H9 (cell line): ENCODE data around the gene ZG16. TPM values are rescaled to one million over a fixed set of nuclear protein-coding genes. Genes with fewer than 3 reads are reported as not detected.

Source experiments
- DNase-seq: peaks from one replicate; pipeline ENCODE4 v3.0.0-alpha.2; 2017
- H2AFZ ChIP-seq: one replicate; pipeline ENCODE4 v1.6.1; 2013; ENCODE audit warnings: mild to moderate bottlenecking, low read length, control low read depth, moderate library complexity
- H2AK5ac ChIP-seq: 2 replicates; pipeline ENCODE4 v1.6.1; 2013; ENCODE audit warnings: low read length, control low read depth, mixed read lengths; ENCODE audit not compliant: insufficient read length
- H2BK120ac ChIP-seq: one replicate; pipeline ENCODE4 v1.6.1; 2013; ENCODE audit warnings: low read depth, mild to moderate bottlenecking, low read length, control low read depth, inconsistent platforms; ENCODE audit not compliant: poor library complexity, severe bottlenecking
- H2BK12ac ChIP-seq: 2 replicates; pipeline ENCODE4 v1.6.1; 2013; ENCODE audit warnings: low read length, control low read depth, mixed read lengths, low read depth; ENCODE audit not compliant: insufficient read length
- H2BK15ac ChIP-seq: 2 replicates; pipeline ENCODE4 v1.6.1; 2013; ENCODE audit warnings: low read depth, low read length, control low read depth
- H2BK20ac ChIP-seq: one replicate; pipeline ENCODE4 v1.6.1; 2013; ENCODE audit warnings: low read depth, mild to moderate bottlenecking, low read length, control low read depth, inconsistent platforms; ENCODE audit not compliant: poor library complexity, severe bottlenecking
- H2BK5ac ChIP-seq: 2 replicates; pipeline ENCODE4 v1.6.1; 2013; ENCODE audit warnings: low read length, control low read depth, mixed read lengths; ENCODE audit not compliant: insufficient read length
- H3K14ac ChIP-seq: 2 replicates; pipeline ENCODE4 v1.6.1; 2013; ENCODE audit warnings: low read length, control low read depth; ENCODE audit not compliant: insufficient read depth
- H3K18ac ChIP-seq: 2 replicates; pipeline ENCODE4 v1.6.1; 2013; ENCODE audit warnings: low read depth, mild to moderate bottlenecking, mixed read lengths, low read length, control low read depth; ENCODE audit not compliant: insufficient read length
- H3K23ac ChIP-seq: 2 replicates; pipeline ENCODE4 v1.6.1; 2013; ENCODE audit warnings: low read length, control low read depth, mixed read lengths, low read depth; ENCODE audit not compliant: insufficient read length
- H3K23me2 ChIP-seq: 2 replicates; pipeline ENCODE4 v1.6.1; 2013; ENCODE audit warnings: low read depth, mild to moderate bottlenecking, mixed read lengths, low read length, control low read depth; ENCODE audit not compliant: insufficient read length, poor library complexity, severe bottlenecking
- H3K27ac ChIP-seq: 2 replicates; pipeline ENCODE4 v1.5.1; 2013; ENCODE audit warnings: low read length, control low read depth, mixed read lengths, low read depth; ENCODE audit not compliant: insufficient read length
- H3K27me3 ChIP-seq: 2 replicates; pipeline ENCODE4 v1.6.1; 2013; ENCODE audit warnings: low read length, control low read depth, inconsistent platforms; ENCODE audit not compliant: insufficient read depth
- H3K4ac ChIP-seq: 2 replicates; pipeline ENCODE4 v1.6.1; 2013; ENCODE audit warnings: low read depth, mild to moderate bottlenecking, control low read depth, inconsistent platforms, low read length, moderate library complexity
- H3K4me1 ChIP-seq: 2 replicates; pipeline ENCODE4 v1.6.1; 2013; ENCODE audit warnings: low read length, control low read depth, inconsistent platforms; ENCODE audit not compliant: insufficient read depth
- H3K4me2 ChIP-seq: 2 replicates; pipeline ENCODE4 v1.6.1; 2013; ENCODE audit warnings: low read length, control low read depth, mixed read lengths; ENCODE audit not compliant: insufficient read length, insufficient read depth
- H3K56ac ChIP-seq: 2 replicates; pipeline ENCODE4 v1.6.1; 2013; ENCODE audit warnings: low read depth, mild to moderate bottlenecking, mixed read lengths, low read length, control low read depth; ENCODE audit not compliant: insufficient read length
- H3K79me1 ChIP-seq: 2 replicates; pipeline ENCODE4 v1.6.1; 2013; ENCODE audit warnings: low read depth, mild to moderate bottlenecking, moderate library complexity, low read length, control low read depth, inconsistent platforms; ENCODE audit not compliant: insufficient read depth, poor library complexity, severe bottlenecking
- H3K79me2 ChIP-seq: 2 replicates; pipeline ENCODE4 v1.6.1; 2013; ENCODE audit warnings: low read length, control low read depth, inconsistent platforms; ENCODE audit not compliant: insufficient read depth
- H3K9ac ChIP-seq: 2 replicates; pipeline ENCODE4 v1.6.1; 2013; ENCODE audit warnings: low read length, control low read depth, mixed read lengths; ENCODE audit not compliant: insufficient read length; ENCODE audit errors: extremely low read depth
- H3K9me3 ChIP-seq: one replicate; pipeline ENCODE4 v1.6.1; 2013; ENCODE audit warnings: low read depth, low read length, inconsistent platforms; ENCODE audit not compliant: control insufficient read depth
- H3T11ph ChIP-seq: one replicate; pipeline ENCODE4 v1.6.1; 2013; ENCODE audit warnings: mild to moderate bottlenecking, low read length, control low read depth, inconsistent platforms
- H4K20me1 ChIP-seq: one replicate; pipeline ENCODE4 v1.6.1; 2013; ENCODE audit not compliant: control insufficient read depth, insufficient read length, insufficient read depth
- H4K5ac ChIP-seq: 2 replicates; pipeline ENCODE4 v1.6.1; 2013; ENCODE audit warnings: low read depth, mild to moderate bottlenecking, mixed read lengths, low read length, control low read depth; ENCODE audit not compliant: insufficient read length
- H4K8ac ChIP-seq: replicated peaks from 2 replicates; pipeline ENCODE4 v1.6.1; 2013; ENCODE audit warnings: low read length, control low read depth, mixed read lengths, low read depth; ENCODE audit not compliant: insufficient read length
- H4K91ac ChIP-seq: 2 replicates; pipeline ENCODE4 v1.6.1; 2013; ENCODE audit warnings: low read depth, mild to moderate bottlenecking, moderate library complexity, mixed read lengths, low read length, control low read depth; ENCODE audit not compliant: insufficient read length
- H3K27ac Mint-ChIP-seq, 3 experiments: 2 replicates in 2 of 3; 3 replicates in 1 of 3; pipeline ENCODE4 v1.8.0; 2020 to 2021; ENCODE audit warnings: mixed read lengths in 3 of 3, mild to moderate bottlenecking in 1 of 3, moderate library complexity in 1 of 3
- H3K27me3 Mint-ChIP-seq: 2 replicates; pipeline ENCODE4 v1.8.0; 2021; ENCODE audit warnings: low read depth, mild to moderate bottlenecking, moderate library complexity, mixed read lengths
- H3K36me3 Mint-ChIP-seq, 3 experiments: 2 replicates in 2 of 3; 3 replicates in 1 of 3; pipeline ENCODE4 v1.8.0; 2020 to 2021; ENCODE audit warnings: low read depth in 3 of 3, mixed read lengths in 3 of 3; ENCODE audit not compliant: insufficient read depth in 1 of 3
- H3K4me1 Mint-ChIP-seq, 2 experiments: 2 replicates each; pipeline ENCODE4 v1.8.0; 2020; ENCODE audit warnings: mixed read lengths in 2 of 2
- H3K4me3 Mint-ChIP-seq, 2 experiments: 2 replicates in 1 of 2; 3 replicates in 1 of 2; pipeline ENCODE4 v1.8.0; 2020 to 2021; ENCODE audit warnings: mild to moderate bottlenecking in 2 of 2, mixed read lengths in 2 of 2, moderate library complexity in 1 of 2
- H3K9me3 Mint-ChIP-seq, 2 experiments: 2 replicates in 1 of 2; 3 replicates in 1 of 2; pipeline ENCODE4 v1.8.0; 2020; ENCODE audit warnings: mild to moderate bottlenecking in 2 of 2, mixed read lengths in 2 of 2, moderate library complexity in 1 of 2
- CTCF ChIP-seq: fragments of 200-600 bp; sonication (generic); conservative IDR thresholded peaks from 3 replicates; pipeline ENCODE4 v1.8.0; 2021; ENCODE audit warnings: antibody characterized with exemption, mild to moderate bottlenecking
- WGBS: extraction: QIAGEN DNeasy Blood & Tissue Kit; methylation state at CpG from one replicate; pipeline ENCODE4 v1.1.7; 2013; ENCODE audit warnings: missing lambda C conversion rate, low lambda C conversion rate, mixed read lengths; ENCODE audit not compliant: insufficient read length; ENCODE audit errors: extremely low coverage; 5-methylcytosine and 5-hydroxymethylcytosine counted together
- total RNA-seq: library from RNA; stranded (reverse); gene quantifications from 2 replicates; pipeline ENCODE4 v1.2.1, GENCODE V29; 2021

The ZG16 gene
- total RNA-seq, 1 experiment from 2014 or later = not detected

- H3K9ac ChIP-seq = no peak overlapping the region
- H3K36me3 Mint-ChIP-seq = peaks cover 36 to 68% (median 53%) of the 10 kb centered on the region in 3 experiments
- H2AK5ac ChIP-seq = no peak overlapping the region
- no peak overlapping the region for H3K27ac ChIP-seq
- H3K4me3 Mint-ChIP-seq = no peak overlapping the region
- no peak overlapping the region for H4K91ac ChIP-seq
- no peaks in the 10 kb centered on the region; the same call in 1 of the 2 replicates for H3K4me1 ChIP-seq
- no peak for TF ChIP-seq CTCF
- H3K79me1 ChIP-seq = peaks cover 7% of the 10 kb centered on the region
- peaks cover 20 to 25% of the 10 kb centered on the region in 2 experiments for H3K4me1 Mint-ChIP-seq
- H3K27ac Mint-ChIP-seq = no peak overlapping the region
- H3K56ac ChIP-seq = no peak overlapping the region
- H2BK12ac ChIP-seq = no peak overlapping the region
- H4K20me1 ChIP-seq = no peaks in the 10 kb centered on the region
- H3K23ac ChIP-seq = no peak overlapping the region
- no peak overlapping the region for H3K4ac ChIP-seq
- H3K14ac ChIP-seq = no peak overlapping the region
- WGBS = no CpG with 5 or more reads among the region's 3 CpGs
- no peak overlapping the region for H3T11ph ChIP-seq
- H3K27me3 ChIP-seq = no peaks in the 10 kb centered on the region
- peaks cover 36% of the 10 kb centered on the region for H3K79me2 ChIP-seq
- no peak overlapping the region for H4K5ac ChIP-seq
- no peak overlapping the region for H4K8ac ChIP-seq
- no peak overlapping the region for H2AFZ ChIP-seq
- no peak overlapping the region for H3K4me2 ChIP-seq
- H2BK120ac ChIP-seq = no peak overlapping the region
- peaks cover 1% of the 10 kb centered on the region; the same call in 1 of the 2 replicates for H3K27me3 Mint-ChIP-seq
- H3K23me2 ChIP-seq = peaks cover 5% of the 10 kb centered on the region
- no peak overlapping the region for H2BK5ac ChIP-seq
- no peaks in the 10 kb centered on the region for H3K9me3 Mint-ChIP-seq
- H2BK15ac ChIP-seq = no peak overlapping the region
- H2BK20ac ChIP-seq = no peak overlapping the region
- H3K9me3 ChIP-seq = no peaks in the 10 kb centered on the region
- no peak overlapping the region for H3K18ac ChIP-seq
- DNase-seq = no peak
Observed at GRCh38 chr16:29794231-29794710, 16.2 kb downstream of the ZG16 start.
